Measurements from ENCODE around the gene GRM2. TPM values are rescaled to one million over a fixed set of nuclear protein-coding genes. Genes with fewer than 3 reads are reported as not detected.

The GRM2 gene
- total RNA-seq, 4 donors from 2014 or later = 0.12 to 0.13 TPM; not detected in 2

DNA sequence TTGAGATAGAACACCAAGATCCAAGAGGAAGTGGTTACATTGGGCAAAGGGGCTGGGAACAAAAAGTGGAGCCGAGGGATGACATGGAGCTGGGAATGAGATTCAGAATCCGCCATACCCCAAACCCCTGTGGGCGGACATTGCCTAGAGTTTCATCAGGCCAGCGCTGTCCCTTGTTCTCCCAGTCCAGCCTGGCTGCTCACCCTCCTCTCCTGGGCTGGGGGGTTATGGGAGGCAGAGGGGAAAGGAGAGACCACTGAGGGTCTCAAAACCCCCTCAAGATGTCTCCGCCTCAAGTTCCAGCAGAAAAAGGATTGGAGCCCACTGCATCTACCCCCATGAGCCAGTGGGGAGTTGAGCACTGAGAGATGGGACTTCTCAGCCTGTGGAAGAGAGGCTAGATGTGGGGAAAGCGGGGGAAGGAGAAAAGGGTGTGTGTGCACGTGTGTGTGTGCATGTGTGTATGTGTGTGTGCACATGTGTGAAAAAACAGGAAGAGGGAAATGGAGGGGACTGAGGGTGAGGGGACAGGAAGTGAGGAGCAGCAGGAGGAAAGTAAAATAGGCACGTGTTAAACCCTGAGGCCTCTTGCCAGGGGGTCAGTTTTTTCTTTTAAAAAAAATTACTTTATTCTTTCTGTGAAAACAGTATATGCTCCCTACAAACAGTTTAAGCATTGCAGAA is 14.3 kb downstream of the GRM2 start:
- Histone ChIP-seq H3K9me3 (no peaks in the 10 kb centered on the region), H3K4me1 (no peaks in the 10 kb centered on the region), H3K36me3 (no peaks in the 10 kb centered on the region), H3K4me3 (no peak overlapping the region), H3K27ac (no peak overlapping the region), H3K27me3 (peaks cover 29% of the 10 kb centered on the region)
- 33 to 63% methylated on average over 3 to 6 of the region's 8 CpGs for WGBS, 2 donors (ENCODE audit: low coverage in 1 of 2)
- no peak for ATAC-seq
- no peak for TF ChIP-seq POLR2AphosphoS5 (IDR thresholded peaks at IDR 0.05)
- no peak for TF ChIP-seq POLR2A (IDR thresholded peaks at IDR 0.05)
- no peak for TF ChIP-seq EP300 (IDR thresholded peaks at IDR 0.05)
- TF ChIP-seq, protein P1, sequence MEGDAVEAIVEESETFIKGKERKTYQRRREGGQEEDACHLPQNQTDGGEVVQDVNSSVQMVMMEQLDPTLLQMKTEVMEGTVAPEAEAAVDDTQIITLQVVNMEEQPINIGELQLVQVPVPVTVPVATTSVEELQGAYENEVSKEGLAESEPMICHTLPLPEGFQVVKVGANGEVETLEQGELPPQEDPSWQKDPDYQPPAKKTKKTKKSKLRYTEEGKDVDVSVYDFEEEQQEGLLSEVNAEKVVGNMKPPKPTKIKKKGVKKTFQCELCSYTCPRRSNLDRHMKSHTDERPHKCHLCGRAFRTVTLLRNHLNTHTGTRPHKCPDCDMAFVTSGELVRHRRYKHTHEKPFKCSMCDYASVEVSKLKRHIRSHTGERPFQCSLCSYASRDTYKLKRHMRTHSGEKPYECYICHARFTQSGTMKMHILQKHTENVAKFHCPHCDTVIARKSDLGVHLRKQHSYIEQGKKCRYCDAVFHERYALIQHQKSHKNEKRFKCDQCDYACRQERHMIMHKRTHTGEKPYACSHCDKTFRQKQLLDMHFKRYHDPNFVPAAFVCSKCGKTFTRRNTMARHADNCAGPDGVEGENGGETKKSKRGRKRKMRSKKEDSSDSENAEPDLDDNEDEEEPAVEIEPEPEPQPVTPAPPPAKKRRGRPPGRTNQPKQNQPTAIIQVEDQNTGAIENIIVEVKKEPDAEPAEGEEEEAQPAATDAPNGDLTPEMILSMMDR (IDR thresholded peaks at IDR 0.05) = no peak

DNA sequence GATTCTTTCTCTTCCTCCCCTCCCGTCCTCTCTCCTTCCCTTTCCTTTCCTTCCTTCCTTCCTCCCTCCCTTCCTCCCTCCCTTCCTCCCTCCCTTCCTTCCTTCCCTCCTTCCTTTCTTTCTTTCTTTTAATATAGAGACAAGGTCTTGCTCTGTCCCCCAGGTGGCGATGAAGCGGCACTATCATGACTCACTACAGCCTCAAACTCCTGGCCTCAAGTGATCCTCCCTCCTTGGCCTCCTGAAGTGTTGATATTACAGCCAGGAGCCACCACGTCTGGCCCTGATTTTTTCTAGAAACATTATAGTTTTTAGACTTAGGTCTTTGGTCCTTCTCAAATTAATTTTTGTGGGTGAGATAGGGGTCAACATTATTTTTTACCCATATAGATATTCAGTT is 15.5 kb downstream of the GRM2 start:
- WGBS, 2 donors (ENCODE audit: low coverage in 1 of 2) = 59 to 61% methylated on average over 3 to 4 of the region's 4 CpGs
- TF ChIP-seq POLR2AphosphoS5 (IDR thresholded peaks at IDR 0.05) (no peak), POLR2A (IDR thresholded peaks at IDR 0.05) (no peak), EP300 (IDR thresholded peaks at IDR 0.05) (no peak)
- TF ChIP-seq, protein P1 (IDR thresholded peaks at IDR 0.05) = no peak
- no peak for ATAC-seq
- Histone ChIP-seq H3K4me1 (no peaks in the 10 kb centered on the region), H3K4me3 (no peak overlapping the region), H3K27ac (no peak overlapping the region), H3K36me3 (no peaks in the 10 kb centered on the region), H3K9me3 (no peaks in the 10 kb centered on the region), H3K27me3 (peaks cover 27% of the 10 kb centered on the region)

DNA sequence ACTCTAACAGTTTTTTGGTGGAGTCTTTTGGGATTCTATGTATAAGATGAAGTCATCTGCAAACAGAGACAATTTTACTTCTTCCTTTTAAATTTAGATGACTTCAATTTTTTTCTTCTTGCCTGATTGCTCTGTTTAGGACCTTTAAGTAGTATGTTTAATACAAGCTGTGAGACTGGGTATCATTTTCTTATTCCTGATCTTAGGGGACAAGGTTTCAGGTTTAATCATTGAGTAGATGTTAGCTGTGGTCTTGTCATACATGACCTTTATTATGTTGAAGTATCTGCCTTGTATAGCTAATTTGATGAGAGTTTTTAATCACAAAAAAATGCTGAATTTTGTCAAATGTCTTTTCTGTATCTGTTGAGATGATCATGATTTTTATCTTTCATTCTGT is 20.6 kb downstream of the GRM2 start:
- peaks cover 6% of the 10 kb centered on the region for H3K27me3 ChIP-seq
- no peak overlapping the region for H3K4me3 ChIP-seq
- no peak overlapping the region for H3K27ac ChIP-seq
- no peak for ATAC-seq
- H3K36me3 ChIP-seq = no peaks in the 10 kb centered on the region
- peaks cover 0 to 10% (median 0%) of the 10 kb centered on the region in 3 donors for H3K9me3 ChIP-seq
- TF ChIP-seq POLR2AphosphoS5 (IDR thresholded peaks at IDR 0.05) (no peak), POLR2A (IDR thresholded peaks at IDR 0.05) (no peak), EP300 (IDR thresholded peaks at IDR 0.05) (no peak)
- TF ChIP-seq, protein P1 (IDR thresholded peaks at IDR 0.05) = no peak
- H3K4me1 ChIP-seq = no peaks in the 10 kb centered on the region

DNA sequence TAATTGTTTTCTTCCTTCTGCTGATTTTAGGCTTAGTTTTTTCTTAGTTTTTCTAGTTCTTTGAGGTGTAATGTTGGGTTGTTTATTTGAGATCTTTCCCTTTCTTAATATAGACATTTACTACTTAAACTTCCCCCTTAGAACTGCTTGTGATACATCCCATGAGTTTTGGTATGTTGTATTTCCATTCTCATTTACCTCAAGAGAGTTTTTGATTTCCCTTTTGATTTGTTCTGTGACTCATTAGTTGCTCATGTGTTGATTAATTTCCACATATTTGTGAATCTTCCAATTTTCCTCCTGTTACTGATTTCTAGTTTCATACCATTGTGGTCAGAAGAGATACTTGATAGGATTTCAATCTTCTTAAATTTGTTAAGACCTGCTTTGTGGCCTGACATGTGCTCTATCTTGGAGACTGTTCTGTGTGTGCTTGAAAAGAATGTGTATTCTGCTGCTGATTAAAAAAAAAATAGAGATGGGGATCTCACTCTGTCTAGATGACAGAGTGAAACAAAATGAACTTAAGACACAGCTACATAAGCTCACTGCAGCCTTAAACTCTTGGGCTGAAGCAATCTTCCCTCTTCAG is 22.3 kb downstream of the GRM2 start:
- TF ChIP-seq POLR2AphosphoS5 (IDR thresholded peaks at IDR 0.05) = no peak
- no peak for TF ChIP-seq EP300 (IDR thresholded peaks at IDR 0.05)
- TF ChIP-seq, protein P1 (IDR thresholded peaks at IDR 0.05) = no peak
- no peak for TF ChIP-seq POLR2A (IDR thresholded peaks at IDR 0.05)
- H3K27ac ChIP-seq = no peak overlapping the region
- ATAC-seq = no peak

More for the DNA sequence above, 22.3 kb downstream of the GRM2 start:
- Histone ChIP-seq H3K4me1 (no peaks in the 10 kb centered on the region), H3K4me3 (no peak overlapping the region), H3K27me3 (peaks cover 11% of the 10 kb centered on the region), H3K36me3 (no peaks in the 10 kb centered on the region), H3K9me3 (peaks cover 0 to 10% (median 0%) of the 10 kb centered on the region in 3 donors)
